AG09319 (cell line): ENCODE data around the gene ACAP3.

ENCODE experiments used
- DNase-seq: peaks from one replicate; pipeline ENCODE4 v3.0.0-alpha.2; 2010; ENCODE audit warnings: low read depth; ENCODE audit errors: extremely low read depth
- TF ChIP-seq, protein P1 (sequence below): IDR thresholded peaks from 2 replicates; pipeline ENCODE4 v1.5.1; 2011; ENCODE audit warnings: low read depth, mild to moderate bottlenecking, inconsistent platforms, low read length, moderate library complexity

ACAP3 gene

DNA sequence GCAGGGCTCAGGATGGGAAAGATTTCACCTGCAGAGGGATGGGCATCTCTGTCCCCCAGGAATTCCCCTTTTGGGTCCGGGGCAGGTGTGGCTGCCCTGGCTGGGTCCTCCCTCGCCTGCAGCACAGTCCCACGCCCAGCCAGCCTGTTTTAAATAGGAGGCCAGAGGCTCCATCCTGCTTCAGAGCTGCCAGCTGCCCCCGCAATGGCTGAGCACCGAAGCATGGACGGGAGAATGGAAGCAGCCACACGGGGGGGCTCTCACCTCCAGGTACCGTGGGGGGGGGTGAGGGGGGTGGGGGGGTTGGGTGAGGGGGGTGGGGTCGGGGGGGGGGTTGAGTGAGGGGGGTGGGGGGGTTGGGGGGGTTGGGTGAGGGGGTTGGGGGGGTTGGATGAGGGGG, 23.9 kb downstream of the ACAP3 start:
- no peak for DNase-seq
- TF ChIP-seq, protein P1, sequence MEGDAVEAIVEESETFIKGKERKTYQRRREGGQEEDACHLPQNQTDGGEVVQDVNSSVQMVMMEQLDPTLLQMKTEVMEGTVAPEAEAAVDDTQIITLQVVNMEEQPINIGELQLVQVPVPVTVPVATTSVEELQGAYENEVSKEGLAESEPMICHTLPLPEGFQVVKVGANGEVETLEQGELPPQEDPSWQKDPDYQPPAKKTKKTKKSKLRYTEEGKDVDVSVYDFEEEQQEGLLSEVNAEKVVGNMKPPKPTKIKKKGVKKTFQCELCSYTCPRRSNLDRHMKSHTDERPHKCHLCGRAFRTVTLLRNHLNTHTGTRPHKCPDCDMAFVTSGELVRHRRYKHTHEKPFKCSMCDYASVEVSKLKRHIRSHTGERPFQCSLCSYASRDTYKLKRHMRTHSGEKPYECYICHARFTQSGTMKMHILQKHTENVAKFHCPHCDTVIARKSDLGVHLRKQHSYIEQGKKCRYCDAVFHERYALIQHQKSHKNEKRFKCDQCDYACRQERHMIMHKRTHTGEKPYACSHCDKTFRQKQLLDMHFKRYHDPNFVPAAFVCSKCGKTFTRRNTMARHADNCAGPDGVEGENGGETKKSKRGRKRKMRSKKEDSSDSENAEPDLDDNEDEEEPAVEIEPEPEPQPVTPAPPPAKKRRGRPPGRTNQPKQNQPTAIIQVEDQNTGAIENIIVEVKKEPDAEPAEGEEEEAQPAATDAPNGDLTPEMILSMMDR: no peak

DNA sequence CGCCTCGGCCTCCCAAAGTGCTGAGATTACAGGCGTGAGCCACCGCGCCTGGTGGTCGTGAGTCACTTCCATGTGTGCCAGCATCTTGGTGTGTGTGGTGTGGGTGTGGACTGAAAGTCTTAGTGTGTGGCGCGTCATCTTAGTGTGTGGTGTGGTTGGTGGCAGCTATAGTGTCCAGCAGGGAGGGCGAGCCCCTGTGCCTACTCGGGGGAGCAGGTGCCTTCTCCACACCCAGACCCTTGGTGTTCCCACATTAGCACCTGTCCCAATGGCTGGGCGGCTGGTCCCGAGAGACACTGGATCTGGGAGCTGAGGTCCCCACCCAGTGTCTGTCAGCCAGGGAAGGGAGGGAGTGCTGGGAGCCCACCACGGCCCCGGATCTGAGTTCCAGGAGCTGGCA, 24.7 kb downstream of the ACAP3 start:
- TF ChIP-seq, protein P1: no peak
- DNase-seq: no peak

DNA sequence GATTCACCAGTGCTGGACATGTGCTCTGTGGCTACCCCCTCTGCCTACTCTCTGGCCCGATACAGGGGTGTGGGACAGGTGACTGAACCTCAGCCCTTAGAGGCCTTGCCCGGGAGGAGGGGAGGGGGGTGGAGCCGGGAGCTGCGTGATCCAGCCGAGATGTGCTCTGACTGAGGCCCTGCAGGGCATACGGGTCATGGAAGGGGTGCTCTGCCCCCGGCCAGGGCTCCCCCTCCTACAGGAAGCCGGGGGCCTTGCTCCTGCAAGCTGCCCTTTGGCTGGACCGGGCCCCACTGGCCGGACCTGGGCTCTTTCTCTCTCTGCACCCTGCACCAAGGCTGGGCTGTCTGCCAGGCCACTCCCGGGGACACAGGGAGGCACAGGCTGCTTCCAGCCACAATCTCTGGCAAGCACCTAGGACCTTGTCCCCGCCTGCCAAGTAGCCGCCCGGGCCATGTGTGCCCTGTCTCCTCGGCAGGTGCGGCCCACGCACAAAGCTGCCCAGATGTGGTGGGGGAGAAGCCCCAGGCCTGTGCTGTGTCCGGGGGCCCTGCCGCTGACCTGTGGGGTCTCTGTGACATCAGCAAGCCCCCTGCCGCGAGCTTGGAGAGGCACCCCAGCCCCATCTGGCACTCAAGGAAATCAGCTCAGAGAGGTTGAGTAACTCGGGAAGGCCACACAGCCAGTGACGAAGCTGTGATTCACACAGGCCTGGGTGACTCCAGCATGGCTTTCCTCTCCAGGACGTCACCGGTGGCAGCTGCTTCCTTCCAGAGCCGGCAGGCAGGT, 26.0 kb downstream of the ACAP3 start:
- DNase-seq: no peak
- TF ChIP-seq, protein P1: no peak

DNA sequence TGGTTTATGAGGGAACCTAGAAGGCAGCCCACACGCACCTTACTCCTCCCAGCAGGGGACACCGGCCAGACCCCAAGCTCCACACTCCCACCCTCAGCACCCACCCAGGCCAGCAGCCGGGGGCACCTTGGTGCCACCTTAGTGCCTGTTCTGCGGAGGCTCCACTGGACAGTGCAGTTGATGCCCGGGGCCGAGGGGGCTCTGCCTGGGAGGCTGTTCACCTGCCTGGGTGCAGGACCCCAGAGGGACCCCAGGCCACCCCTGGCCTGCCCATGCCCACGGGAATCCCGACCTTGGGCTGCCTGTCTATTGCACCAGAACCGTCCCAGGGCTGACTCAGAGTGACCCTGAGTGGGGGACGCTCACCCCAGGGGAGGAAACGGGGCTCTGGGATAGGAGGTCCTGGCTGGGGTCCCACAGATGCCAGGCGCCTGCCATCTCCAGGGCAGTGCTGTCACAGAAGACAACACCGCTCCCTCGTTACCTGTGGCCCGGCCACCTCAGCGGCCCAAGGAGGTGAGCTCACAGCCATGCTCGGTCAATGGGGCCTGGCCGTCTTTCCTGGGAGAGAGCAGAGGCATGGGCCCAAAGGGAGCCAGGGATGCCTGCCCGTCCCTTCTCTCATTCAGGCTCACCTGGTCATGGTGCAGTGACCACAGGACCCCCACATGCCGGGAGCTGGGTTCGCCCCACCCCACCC, 26.8 kb downstream of the ACAP3 start:
- no peak for DNase-seq
- TF ChIP-seq, protein P1: no peak

DNA sequence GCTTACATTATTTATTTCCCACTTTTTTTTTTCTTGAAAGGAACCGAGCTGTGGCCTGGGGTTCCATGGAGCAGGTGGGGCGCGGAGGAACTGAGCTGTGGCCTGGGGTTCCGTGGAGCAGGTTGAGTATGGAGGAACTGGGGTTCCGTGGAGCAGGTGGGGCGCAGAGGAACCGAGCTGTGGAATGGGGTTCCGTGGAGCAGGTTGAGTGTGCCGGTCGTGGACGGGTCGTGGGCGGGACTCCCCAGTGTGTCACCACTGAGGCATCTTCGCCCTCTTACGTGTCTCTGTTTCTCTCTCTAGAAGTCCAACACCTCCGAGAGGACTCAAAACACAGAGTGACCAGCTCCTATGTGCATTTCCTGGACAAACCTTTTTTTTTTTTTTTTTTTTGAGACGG, 28.7 kb downstream of the ACAP3 start:
- DNase-seq: no peak
- TF ChIP-seq, protein P1: no peak

DNA sequence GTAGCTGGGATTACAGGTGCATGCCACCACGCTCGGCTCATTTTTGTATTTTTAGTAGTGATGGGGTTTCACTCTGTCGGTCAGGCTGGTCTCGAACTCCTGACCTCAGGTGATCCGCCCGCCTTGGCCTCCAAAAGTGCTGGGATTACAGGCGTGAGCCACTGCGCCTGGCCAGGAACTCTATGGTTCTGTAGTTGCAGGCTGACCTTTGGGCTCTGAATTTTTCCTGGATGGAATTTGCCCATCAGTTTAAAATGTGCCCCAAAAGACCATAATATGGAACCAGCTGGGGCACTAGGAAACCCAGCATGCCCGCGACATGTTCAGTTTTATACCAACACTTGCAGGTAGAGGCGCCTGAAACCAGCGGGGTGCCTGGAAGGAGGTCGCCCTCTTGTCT, 29.1 kb downstream of the ACAP3 start:
- TF ChIP-seq, protein P1: no peak
- DNase-seq: no peak

DNA sequence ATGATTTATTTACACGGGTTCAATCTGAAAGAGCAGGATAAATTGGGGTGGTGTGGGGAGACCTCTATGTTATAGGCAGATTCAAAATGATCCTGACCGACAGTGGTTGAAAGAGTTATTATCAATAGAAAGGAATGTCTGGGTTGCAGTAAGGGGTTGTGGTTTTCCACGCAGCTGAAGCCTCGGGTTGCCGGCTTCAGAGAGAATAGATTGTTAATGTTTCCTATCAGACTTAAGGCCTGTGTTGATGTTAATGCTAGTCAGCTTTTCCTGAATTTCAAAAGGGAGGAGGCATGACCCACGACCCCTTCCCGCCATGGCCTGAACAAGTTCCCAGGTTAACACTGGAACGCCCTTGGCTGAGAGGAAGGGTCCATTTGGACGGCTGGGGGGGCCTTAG, 31.9 kb downstream of the ACAP3 start:
- no peak for DNase-seq
- TF ChIP-seq, protein P1: no peak
